Limb (tissue), 2 donors: Measurements from ENCODE around the gene SLC5A6.

ENCODE experiments used
- DNase-seq, 2 donors: peaks; one replicate each; pipeline ENCODE4 v3.0.0-alpha.2; 2016; ENCODE audit errors: extremely low spot score in 2 of 2

The SLC5A6 gene

GRCh38 chr2:27175330-27175729 lies 36.7 kb downstream of the SLC5A6 start:
- DNase-seq, result no peak

- no peak for DNase-seq
Measured at GRCh38 chr2:27174638-27175037, 37.4 kb downstream of the SLC5A6 start.

GRCh38 chr2:27171351-27171848 lies 40.7 kb downstream of the SLC5A6 start:
- no peak for DNase-seq

- DNase-seq, result no peak
Measured at GRCh38 chr2:27170581-27171337, 41.3 kb downstream of the SLC5A6 start.

GRCh38 chr2:27164960-27165763 lies 46.9 kb downstream of the SLC5A6 start:
- DNase-seq, result no peak

- no peak for DNase-seq
Measured at GRCh38 chr2:27162151-27163121, 49.6 kb downstream of the SLC5A6 start.

- no peak for DNase-seq
Measured at GRCh38 chr2:27160191-27160590, 51.9 kb downstream of the SLC5A6 start.

GRCh38 chr2:27159271-27159670 lies 52.8 kb downstream of the SLC5A6 start:
- no peak for DNase-seq

GRCh38 chr2:27158468-27158867 lies 53.6 kb downstream of the SLC5A6 start:
- no peak for DNase-seq

GRCh38 chr2:27155069-27155520 lies 57.0 kb downstream of the SLC5A6 start:
- no peak for DNase-seq

GRCh38 chr2:27154488-27154887 lies 57.6 kb downstream of the SLC5A6 start:
- DNase-seq, result no peak

- no peak for DNase-seq
Measured at GRCh38 chr2:27152796-27153464, 59.1 kb downstream of the SLC5A6 start.

- no peak for DNase-seq
Measured at GRCh38 chr2:27152102-27152795, 59.8 kb downstream of the SLC5A6 start.

GRCh38 chr2:27150639-27151230 lies 61.3 kb downstream of the SLC5A6 start:
- DNase-seq, result no peak
